Transverse colon (tissue), 4 donors: ENCODE measurements around the gene SFMBT1. TPM values are rescaled to one million over a fixed set of nuclear protein-coding genes. Genes with fewer than 3 reads are reported as not detected.

Experiments used
- DNase-seq: peaks from one replicate; pipeline ENCODE4 v3.0.0-alpha.2; 2019
- H3K27ac ChIP-seq, 4 donors: fragments of 200-600 bp; sonication (generic); 2 replicates each; pipeline ENCODE4 v1.5.1; 2016 to 2018; ENCODE audit warnings: inconsistent platforms in 4 of 4
- H3K27me3 ChIP-seq: fragments of 200-600 bp; sonication (generic); 2 replicates; pipeline ENCODE4 v1.5.1; 2017; ENCODE audit warnings: inconsistent platforms
- H3K36me3 ChIP-seq, 4 donors: fragments of 200-600 bp; sonication (generic); 2 replicates each; pipeline ENCODE4 v1.5.1; 2017 to 2019; ENCODE audit warnings: inconsistent platforms in 4 of 4
- H3K4me1 ChIP-seq, 4 donors: fragments of 200-600 bp; sonication (generic); 2 replicates each; pipeline ENCODE4 v1.5.1; 2017 to 2020; ENCODE audit warnings: inconsistent platforms in 4 of 4
- H3K4me3 ChIP-seq, 4 donors: fragments of 200-600 bp; sonication (generic); 1 replicate in 1 of 4; 2 replicates in 3 of 4; pipeline versions ENCODE4 v1.5.1 to v1.6.1; 2017 to 2019; ENCODE audit warnings: inconsistent platforms in 4 of 4
- H3K9me3 ChIP-seq, 2 donors: fragments of 200-600 bp; sonication (generic); 2 replicates each; pipeline ENCODE4 v1.5.1; 2017 to 2019; ENCODE audit warnings: inconsistent platforms in 2 of 2
- EP300 ChIP-seq: sonication (generic); formaldehyde crosslinking; IDR thresholded peaks from one replicate; pipeline ENCODE4 v1.6.1; 2017; ENCODE audit warnings: antibody characterized with exemption, low read depth
- POLR2A ChIP-seq: fragments of 450-650 bp; IDR thresholded peaks from one replicate; pipeline ENCODE4 v1.6.1; 2016; ENCODE audit warnings: antibody characterized with exemption, mild to moderate bottlenecking, moderate library complexity
- POLR2AphosphoS5 ChIP-seq, 3 donors: sonication (generic); formaldehyde crosslinking; IDR thresholded peaks; one replicate each; pipeline ENCODE4 v1.6.1; 2016; ENCODE audit warnings: antibody characterized with exemption in 3 of 3
- WGBS, 2 donors: methylation state at CpG; one replicate each; pipeline ENCODE4 v1.1.5; 2018; ENCODE audit warnings: low coverage in 1 of 2; 5-methylcytosine and 5-hydroxymethylcytosine counted together
- in situ Hi-C, 4 donors: fragments of 200-750 bp; cut with MboI; loops; one replicate each; pipeline versions ENCODE4 v1.15.0 to v1.15.1; 2017; ENCODE audit warnings: low sequenced_read_pairs in 3 of 4, low pct_ligation_motif_present in 1 of 4, low pct_unique_long_range_greater_than_20kb in 1 of 4
- intact Hi-C: fragments of 100-400 bp; cut with DNase I; formaldehyde crosslinking; loops from one replicate; pipeline ENCODE4 v1.15.1; 2023; ENCODE audit warnings: low total_unique reads
- total RNA-seq, 4 donors: library from RNA; depleted of rRNA; stranded (reverse); fragments of >200 nt; gene quantifications; one replicate each; pipeline ENCODE4 v1.1.0, GENCODE V29; 2016
- TF ChIP-seq, protein P1 (sequence below), 5 experiments: fragments of 200-600 bp in 3 of 5; fragments of 450-650 bp in 2 of 5; sonication (generic) in 3 of 5; IDR thresholded peaks; 1 replicate in 2 of 5; 2 replicates in 3 of 5; pipeline ENCODE4 v1.5.1; 2016 to 2017; ENCODE audit warnings: antibody characterized with exemption in 5 of 5, inconsistent platforms in 3 of 5, mild to moderate bottlenecking in 2 of 5, moderate library complexity in 1 of 5

Gene SFMBT1
- total RNA-seq, 4 donors from 2014 or later: 1.9 to 33.0 (median 18.1) TPM

DNA sequence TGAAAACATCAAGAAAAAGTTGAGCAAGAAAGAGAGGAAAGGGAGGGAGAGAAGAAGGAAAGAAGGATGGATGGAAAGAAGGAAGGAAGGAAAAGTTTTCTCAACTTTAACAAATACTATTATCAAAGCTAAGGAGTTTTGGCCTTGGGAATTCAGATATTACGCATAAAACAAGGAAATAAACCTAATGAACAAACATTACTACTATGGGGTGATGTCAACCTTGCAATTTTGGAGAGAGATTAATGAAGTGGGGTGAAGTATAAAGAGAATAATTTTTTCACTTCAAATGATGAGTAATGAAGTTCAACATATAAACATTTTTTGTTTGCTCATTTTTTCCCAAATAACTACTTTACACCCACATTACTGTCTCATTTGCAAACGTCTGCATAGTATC is 55.2 kb downstream of the SFMBT1 start:
- intact Hi-C loops: no loop called here
- Histone ChIP-seq H3K4me3 (no peak overlapping the region), H3K4me1 (no peaks in the 10 kb centered on the region), H3K27ac (no peak overlapping the region), H3K27me3 (no peaks in the 10 kb centered on the region), H3K36me3 (no peaks in the 10 kb centered on the region), H3K9me3 (no peaks in the 10 kb centered on the region)
- DNase-seq: no peak
- WGBS, 2 donors: 67 to 71% methylated on average over 2 of the region's 2 CpGs
- in situ Hi-C loops: no loop called here
- no peak for TF ChIP-seq EP300
- no peak for TF ChIP-seq POLR2A
- TF ChIP-seq, protein P1, sequence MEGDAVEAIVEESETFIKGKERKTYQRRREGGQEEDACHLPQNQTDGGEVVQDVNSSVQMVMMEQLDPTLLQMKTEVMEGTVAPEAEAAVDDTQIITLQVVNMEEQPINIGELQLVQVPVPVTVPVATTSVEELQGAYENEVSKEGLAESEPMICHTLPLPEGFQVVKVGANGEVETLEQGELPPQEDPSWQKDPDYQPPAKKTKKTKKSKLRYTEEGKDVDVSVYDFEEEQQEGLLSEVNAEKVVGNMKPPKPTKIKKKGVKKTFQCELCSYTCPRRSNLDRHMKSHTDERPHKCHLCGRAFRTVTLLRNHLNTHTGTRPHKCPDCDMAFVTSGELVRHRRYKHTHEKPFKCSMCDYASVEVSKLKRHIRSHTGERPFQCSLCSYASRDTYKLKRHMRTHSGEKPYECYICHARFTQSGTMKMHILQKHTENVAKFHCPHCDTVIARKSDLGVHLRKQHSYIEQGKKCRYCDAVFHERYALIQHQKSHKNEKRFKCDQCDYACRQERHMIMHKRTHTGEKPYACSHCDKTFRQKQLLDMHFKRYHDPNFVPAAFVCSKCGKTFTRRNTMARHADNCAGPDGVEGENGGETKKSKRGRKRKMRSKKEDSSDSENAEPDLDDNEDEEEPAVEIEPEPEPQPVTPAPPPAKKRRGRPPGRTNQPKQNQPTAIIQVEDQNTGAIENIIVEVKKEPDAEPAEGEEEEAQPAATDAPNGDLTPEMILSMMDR (IDR thresholded peaks at IDR 0.05): no peak
- TF ChIP-seq POLR2AphosphoS5 (IDR thresholded peaks at IDR 0.05): no peak

DNA sequence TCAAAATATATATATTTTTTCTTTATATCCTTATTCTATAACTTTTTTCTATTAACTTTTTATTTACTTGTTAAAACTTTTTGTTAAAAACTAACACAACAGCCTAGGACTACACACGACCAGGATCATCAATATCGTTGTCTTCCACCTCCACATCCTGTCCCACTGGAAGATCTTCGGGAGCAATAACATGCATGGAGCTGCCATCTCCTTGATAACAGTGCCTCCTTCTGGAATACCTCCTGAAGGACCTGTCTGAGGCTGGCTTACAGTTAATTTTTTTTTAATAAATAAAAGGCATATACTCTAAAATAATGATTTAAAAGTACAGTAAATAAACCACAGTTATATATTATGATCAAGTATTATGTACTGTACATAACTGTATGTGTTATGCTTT is 58.9 kb downstream of the SFMBT1 start:
- intact Hi-C loops (no loop called here), in situ Hi-C loops (no loop called here)
- no peak overlapping the region for H3K4me3 ChIP-seq
- H3K9me3 ChIP-seq: no peaks in the 10 kb centered on the region
- WGBS, 2 donors: 61 to 67% methylated on average over 3 of the region's 3 CpGs
- peaks cover 0 to 22% (median 0%) of the 10 kb centered on the region in 4 donors for H3K4me1 ChIP-seq
- TF ChIP-seq POLR2AphosphoS5 (IDR thresholded peaks at IDR 0.05) (no peak), EP300 (no peak), POLR2A (no peak)
- TF ChIP-seq, protein P1 (IDR thresholded peaks at IDR 0.05): peak in 4 of 5 experiments; percentile 11 to 34 (median 14)
- no peak overlapping the region for H3K27ac ChIP-seq
- no peak for DNase-seq
- no peaks in the 10 kb centered on the region for H3K36me3 ChIP-seq
- no peaks in the 10 kb centered on the region for H3K27me3 ChIP-seq

DNA sequence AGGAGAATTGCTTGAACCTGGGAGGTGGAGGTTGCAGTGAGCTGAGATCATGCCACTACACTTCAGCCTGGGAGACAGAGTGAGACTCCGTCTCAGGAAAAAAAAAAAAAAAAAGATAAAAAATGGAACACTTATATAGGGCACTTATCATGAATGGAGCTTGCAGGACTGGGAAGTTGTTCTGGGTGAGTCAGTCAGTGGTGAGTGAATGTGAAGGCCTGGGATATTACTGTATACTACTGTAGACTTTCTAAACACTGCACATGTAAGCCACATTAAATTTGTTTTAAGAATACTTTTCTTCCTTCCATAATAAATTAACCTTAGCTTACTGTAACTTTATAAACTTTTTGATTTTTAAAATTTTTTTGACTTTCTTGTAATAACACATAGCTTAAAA is 59.8 kb downstream of the SFMBT1 start:
- intact Hi-C loops: no loop called here
- in situ Hi-C loops: no loop called here
- WGBS, 2 donors: 75 to 100% methylated on average over 1 of the region's 1 CpG
- no peaks in the 10 kb centered on the region for H3K9me3 ChIP-seq
- no peak for TF ChIP-seq POLR2A
- no peak for TF ChIP-seq EP300
- TF ChIP-seq, protein P1 (IDR thresholded peaks at IDR 0.05): no peak
- no peak for TF ChIP-seq POLR2AphosphoS5 (IDR thresholded peaks at IDR 0.05)
- no peak overlapping the region for H3K4me3 ChIP-seq
- peaks cover 0 to 22% (median 0%) of the 10 kb centered on the region in 4 donors for H3K4me1 ChIP-seq
- no peak for DNase-seq
- H3K36me3 ChIP-seq: no peaks in the 10 kb centered on the region
- H3K27me3 ChIP-seq: no peaks in the 10 kb centered on the region
- no peak overlapping the region for H3K27ac ChIP-seq

DNA sequence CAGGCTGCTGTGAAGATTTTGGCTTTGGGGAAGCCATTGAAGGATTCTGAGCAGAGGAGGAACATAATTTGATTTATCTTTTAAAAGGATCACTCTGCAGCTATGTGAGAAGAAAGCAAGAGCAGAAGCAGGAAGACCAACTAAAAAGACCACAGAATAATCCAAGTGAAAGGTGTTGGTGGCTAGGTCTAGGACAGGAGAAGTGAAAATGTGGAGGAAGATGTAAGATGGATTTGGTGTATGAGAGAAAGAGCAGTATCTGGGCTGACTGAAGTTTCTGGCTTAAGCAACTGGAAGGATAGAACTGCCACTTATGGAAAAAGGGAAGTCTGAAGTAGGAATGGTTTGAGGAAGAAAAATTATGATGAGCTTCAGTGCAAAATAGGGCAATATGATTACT is 62.0 kb downstream of the SFMBT1 start:
- DNase-seq: no peak
- Histone ChIP-seq H3K9me3 (no peaks in the 10 kb centered on the region), H3K27ac (peak overlapping the region; percentile 46 to 53 (median 48)), H3K36me3 (no peaks in the 10 kb centered on the region), H3K4me3 (no peak overlapping the region), H3K4me1 (peaks cover 0 to 22% (median 0%) of the 10 kb centered on the region in 4 donors), H3K27me3 (no peaks in the 10 kb centered on the region)
- intact Hi-C loops: no loop called here
- no peak for TF ChIP-seq EP300
- no peak for TF ChIP-seq POLR2A
- no peak for TF ChIP-seq POLR2AphosphoS5 (IDR thresholded peaks at IDR 0.05)
- TF ChIP-seq, protein P1 (IDR thresholded peaks at IDR 0.05): no peak
- in situ Hi-C loops: no loop called here
